Measurements from ENCODE around the gene MTHFD1L.

DNA sequence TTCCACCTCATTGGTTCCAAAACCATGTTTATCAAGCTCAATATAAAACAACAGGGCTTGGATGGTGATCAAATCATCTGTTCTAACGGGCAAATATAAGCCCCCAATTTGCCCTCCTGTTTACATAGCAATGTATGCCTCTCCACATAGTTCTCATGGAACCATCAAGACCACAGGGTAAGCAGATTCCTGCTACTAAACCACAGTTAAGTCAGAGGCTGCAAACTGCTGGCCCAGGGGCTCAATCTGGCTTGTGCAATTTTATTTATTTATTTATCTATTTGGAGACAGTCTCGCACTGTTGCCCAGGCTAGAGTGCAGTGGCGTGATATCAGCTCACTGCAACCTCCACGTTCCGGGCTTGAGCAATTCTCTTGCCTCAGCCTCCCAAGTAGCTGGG lies 18.9 kb upstream of the MTHFD1L start:
- no peak for TF ChIP-seq FOS (IDR thresholded peaks at IDR 0.05; ENCODE audit: extremely low read depth, insufficient read length)
- no peak for TF ChIP-seq PBX2 (CRISPR knock-in tag; IDR thresholded peaks at IDR 0.05; ENCODE audit: low read depth)
- no peak for TF ChIP-seq PBX2 (tag; conservative IDR thresholded peaks at IDR 0.05; ENCODE audit: low read depth)
- no peak for TF ChIP-seq POLR3A (IDR thresholded peaks at IDR 0.05; ENCODE audit: borderline replicate concordance, extremely low read depth, insufficient read depth, insufficient read length)
- TF ChIP-seq ZNF263 (CRISPR knock-in tag; IDR thresholded peaks at IDR 0.05; ENCODE audit: borderline replicate concordance): no peak
- TF ChIP-seq BHLHE40 (IDR thresholded peaks at IDR 0.05; ENCODE audit: low read length): no peak
- no peak for TF ChIP-seq ZNF512 (tag; IDR thresholded peaks at IDR 0.05)
- TF ChIP-seq EZH2 (IDR thresholded peaks at IDR 0.05; ENCODE audit: borderline replicate concordance, low read depth, low read length): no peak
- TF ChIP-seq SMAD4 (CRISPR knock-in tag; conservative IDR thresholded peaks at IDR 0.05): no peak

Measured in K562 (cell line).